ENCODE measurements around the gene GFER.

GFER gene

DNA sequence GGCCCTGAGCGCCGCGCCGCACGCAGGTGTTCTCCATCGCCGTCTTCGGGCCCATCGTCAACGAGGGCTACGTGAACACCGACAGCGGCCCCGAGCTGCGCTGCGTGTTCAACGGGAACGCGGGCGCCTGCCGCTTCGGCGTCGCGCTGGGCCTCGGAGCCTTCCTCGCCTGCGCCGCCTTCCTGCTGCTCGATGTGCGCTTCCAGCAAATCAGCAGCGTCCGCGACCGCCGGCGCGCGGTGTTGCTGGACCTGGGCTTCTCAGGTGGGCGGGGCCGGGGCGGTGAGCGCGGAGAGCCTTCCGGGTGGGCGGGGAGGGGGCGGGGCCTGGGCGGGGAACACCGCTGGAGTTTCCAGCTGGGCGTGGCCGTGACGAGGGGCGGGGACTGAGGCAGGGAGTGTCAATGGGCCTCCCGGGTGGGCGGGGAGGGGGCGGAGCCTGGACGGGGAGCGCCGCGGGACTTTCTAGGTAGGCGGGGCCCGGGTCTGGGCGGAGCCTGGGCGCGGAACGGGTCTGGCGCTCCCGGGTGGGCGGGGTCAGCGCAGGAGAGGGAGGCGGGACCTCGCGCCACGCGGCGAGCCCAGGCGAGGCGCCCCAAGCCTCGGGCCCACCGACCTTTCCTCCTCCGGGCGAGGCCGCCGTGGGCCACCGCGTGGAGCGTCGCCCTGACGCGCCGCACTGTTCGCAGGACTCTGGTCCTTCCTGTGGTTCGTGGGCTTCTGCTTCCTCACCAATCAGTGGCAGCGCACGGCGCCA, 8.1 kb downstream of the GFER start:
- no peak for FAIRE-seq

DNA sequence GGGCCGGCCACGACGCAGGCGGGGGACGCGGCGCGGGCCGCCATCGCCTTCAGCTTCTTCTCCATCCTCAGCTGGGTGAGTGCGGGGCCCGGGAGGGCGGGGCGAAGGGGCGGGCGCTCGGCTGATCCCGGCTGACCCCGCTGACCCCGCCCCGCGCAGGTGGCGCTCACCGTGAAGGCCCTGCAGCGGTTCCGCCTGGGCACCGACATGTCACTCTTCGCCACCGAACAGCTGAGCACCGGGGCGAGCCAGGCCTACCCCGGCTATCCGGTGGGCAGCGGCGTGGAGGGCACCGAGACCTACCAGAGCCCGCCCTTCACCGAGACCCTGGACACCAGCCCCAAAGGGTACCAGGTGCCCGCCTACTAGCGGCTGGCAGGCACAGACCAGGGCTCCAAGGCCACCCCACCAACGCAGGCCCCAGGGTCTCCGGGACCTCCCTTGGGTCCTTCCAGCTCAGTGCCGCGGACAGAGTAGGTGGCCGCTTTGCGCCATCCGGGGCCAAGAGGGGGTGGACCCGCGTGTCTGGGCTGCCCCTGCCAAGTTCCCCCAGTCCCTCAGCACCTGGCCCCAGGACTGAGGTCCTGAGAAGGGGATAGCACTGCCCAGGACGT, 8.8 kb downstream of the GFER start:
- no peak for FAIRE-seq

DNA sequence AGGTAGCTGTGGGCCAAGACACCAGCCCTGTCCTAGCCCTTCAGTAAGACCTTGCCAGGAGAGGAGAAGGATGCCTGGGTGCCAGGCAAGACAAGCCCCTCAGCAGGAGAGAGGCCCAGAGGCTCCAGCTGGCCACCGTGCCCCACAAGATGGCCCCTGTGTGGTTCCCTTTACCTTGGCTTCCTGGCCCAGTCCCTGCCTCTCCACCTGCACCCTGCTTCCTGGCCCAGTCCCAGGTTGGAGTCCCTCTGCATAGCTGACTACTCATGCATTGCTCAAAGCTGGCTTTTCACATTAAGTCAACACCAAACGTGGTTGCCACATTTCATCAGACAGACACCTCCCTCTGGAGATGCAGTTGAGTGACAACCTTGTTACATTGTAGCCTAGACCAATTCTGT, 9.7 kb downstream of the GFER start:
- FAIRE-seq = no peak

DNA sequence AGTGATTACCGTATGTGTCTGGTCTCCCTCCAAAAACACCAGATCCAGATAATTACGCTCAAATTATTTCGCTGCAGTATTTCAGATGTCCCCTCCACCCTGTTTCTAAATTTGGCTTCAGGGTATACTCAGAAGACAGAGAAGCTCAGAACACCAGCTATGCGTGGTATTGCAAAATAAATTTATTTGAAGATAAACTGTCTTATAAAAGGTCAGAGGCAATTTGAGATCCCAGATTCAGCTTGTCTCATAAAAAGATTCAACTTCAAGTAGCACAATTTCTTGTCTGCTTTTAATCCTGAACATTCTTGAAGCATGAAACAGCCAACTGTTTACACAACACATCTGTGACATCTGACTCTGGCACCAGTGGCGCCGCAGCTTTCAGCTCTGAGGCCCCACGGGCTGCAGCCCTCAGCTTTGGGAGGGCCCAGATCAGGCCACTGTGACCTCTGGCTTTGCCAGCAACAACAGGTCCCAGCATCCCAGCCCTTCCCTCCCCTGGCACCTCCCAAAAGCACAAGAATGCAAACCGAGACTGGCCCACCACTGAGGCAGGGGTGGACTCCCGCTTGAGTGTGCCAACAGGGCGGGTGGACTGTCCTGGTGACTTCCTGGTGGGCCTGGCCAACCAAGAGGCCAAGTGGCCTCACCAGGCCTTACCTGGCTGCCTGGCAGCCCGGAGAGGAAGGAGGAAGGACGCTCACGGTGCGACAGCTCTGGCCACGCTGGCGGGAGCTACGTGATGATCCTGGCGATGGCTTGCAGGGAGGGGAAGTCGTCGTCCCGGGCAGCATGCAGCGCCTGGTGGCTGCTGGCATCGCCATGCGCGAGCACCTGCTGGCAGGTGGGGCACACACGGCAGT, 13.7 kb downstream of the GFER start:
- no peak for FAIRE-seq

DNA sequence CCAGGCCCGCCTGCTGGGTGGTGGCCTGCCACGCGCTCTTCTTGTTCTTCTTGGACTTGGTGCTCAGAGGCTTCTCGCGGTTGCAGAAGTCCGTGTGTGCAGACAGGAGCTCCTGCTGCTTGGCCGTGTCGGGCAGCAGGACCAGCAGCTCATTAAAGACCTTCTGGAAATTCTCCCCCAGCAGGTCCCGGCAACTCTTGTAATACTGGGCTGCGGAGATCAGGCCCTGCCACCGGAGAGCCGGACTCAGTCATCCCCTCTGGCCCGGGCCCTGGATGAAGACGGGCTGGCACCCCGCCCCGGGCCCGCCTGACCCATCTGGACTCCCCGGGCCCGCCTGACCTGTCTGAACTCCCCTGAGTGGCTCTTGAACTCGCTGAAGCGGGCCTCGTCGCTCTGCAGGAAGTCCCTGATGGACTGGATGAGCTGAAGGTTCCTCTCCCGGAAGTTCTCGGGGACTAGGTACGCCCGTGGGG, 14.4 kb downstream of the GFER start:
- FAIRE-seq = no peak

DNA sequence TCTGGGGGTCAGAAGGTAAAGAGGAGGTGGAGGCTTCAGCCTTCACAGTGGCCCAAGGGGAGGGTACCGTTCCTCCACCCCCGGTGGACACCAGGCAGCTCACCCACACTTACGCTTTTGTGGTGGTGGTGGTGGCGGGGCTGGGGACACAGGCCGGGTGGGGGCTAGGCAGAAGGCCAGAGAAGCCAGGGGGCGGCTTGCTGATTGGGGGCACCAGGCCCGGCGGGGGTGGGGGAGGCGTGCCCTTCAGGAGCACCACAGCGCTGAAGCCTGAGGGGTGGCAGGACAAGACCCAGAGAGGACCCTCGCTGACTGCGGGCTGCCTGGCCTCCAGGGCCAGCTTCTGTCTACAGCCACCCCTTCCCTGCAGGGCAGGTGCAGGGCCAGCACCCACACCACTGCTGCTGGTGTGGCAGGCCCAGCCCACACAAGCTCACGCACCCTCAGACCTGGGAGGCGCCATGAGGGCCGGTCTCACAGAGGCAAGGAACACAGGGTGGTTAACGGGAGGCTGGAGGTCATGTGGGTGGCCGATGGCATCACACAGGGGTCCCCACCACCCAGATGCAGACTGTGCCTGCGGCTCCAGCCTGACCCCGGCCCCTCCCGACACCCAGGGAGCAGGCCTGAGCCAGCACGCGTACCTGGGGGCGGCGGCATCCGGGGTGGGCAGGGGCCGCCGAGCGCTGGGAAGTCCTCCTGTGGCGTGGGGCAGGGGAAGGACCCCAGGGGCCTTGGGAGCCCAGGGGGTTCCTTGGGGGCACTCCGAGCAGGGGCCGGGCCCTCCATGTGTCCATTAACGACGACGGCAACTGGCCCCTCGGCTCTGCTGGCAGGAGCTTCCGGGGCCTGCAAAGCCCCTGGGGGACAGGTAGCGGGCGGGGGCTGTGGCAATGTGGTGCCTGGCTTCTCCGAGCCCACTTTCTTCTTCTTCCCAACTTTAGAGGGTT, 15.1 kb downstream of the GFER start:
- FAIRE-seq = no peak

DNA sequence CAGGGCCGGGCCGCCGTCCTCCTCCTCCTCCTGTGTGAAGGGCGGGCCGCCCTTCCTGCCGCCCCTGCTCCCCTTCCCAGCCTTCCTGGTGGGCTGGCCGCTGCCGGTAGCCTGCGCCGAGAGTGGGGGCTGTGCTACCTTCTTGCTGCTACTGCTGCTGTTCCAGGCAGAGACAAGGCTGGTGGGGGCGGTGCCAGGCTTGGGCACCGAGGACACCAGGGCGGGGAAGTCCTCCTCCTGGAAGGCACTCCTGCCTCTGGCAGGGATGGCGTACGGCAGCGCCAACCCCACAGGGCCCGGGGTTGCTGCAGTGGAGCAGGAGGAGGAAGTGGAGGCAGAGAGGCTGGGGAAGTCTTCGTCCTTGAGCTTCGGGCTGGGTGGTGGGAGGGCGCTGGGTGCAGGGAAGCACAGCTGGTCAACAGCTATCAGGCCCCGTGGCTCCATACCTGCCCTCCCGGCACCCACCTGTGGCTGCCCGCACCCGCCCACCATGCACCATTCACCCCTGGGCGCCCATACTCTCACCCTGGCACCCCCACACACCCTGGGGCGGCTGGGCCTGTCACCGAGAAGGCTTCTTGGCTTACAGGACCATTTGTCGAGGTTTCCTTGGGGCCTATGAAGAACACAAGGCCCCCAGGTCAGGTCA, 16.0 kb downstream of the GFER start:
- no peak for FAIRE-seq

DNA sequence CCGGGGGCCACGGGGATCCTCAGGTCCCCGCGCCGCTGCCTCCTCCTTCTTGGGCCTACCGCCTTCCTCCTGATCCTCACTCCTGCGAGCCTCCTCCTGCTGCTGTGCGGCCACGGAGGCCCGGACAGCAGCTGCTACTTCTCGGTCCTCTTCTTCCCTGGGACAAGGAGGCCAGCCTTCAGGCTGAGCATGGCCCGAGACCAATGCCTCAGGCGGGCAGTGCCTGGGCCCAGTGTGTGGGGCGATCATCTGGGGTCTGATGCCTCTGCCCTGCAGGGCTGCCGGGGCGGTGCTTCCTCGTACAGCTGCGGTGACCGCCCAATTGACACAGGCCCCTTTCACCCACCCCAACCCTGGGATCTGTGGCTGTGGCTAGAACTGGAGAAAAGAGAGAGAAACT, 17.0 kb downstream of the GFER start:
- no peak for FAIRE-seq

DNA sequence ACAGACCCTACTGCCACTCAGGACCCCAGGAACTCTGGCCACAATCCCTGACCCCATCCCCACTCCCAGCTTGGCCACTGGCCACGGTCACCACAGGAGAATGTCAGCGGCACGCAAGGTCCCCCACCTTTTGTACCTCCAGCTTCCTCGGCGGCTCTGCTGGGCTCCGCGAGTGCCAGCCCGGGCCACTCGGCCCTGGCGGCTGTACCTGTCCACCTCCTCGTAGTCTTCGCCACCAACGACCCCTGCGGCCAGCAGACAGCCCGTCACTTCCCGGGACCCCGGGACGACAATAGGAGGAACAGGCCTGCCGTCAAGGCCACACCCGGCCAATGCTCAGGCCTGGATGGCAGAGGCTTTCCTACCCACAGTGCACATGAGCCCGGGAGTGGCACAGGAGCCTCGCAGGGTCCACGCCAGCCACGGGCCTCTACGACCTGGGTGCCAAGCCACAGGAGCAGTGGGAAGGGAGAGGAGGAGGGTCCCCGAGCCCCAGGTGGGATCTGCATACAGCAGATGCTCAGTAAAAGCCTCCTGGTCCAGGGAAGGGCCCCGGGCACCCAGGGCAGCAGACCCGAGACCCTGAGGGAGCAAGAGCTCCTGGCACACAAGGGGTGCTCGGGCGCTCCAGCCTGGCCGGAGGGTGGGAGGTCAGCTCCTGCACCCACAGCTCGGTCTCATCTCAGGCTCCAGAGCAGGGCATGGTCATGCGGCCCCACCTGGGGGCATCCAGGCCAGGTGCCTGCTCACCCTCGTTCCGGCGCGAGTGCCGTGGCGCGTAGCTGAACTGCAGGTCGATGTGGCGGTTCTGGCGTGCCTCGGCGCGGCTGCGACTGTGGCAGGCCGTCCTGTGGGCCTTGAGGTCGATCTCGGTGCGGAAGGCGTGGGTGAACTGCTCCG, 17.7 kb downstream of the GFER start:
- no peak for FAIRE-seq

DNA sequence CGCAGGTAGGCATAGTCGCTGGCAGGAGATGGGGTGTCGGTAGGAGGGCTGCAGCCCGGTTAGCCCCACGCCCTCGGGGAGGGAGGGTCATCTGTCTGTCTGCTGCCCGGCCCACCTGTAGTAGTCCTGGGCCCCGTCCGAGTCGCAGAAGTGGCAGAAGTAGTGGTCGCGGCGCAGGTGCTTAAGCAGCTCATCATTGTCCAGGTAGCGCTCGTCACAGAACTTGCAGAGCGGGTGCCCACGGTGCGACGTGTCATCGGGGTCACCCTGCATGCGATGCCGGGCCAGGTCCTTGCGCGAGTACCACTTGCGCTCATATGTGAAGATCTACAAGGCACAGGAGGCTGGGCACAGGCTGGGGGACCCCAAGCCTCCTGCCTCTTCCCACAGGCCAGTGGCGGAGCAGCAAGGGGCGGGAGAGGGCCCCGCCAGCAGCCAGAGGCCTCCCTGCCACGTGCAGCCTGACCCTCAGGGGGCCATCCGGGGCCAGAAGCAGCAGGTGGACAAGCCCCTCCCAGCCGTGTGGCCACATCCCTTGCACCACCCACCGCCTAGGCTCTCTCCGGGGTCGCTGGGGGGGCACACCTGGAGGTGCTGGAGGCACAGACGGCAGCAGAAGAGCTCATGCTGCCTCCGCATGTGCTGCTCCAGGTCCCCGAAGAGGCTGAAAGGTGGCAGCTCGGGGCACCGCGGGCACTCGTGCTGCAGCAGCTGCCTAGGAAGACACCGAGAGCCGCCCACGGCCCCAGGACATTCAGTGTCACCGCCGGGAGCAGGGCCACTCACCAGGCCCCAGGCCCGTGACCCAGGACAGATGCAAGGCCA, 18.6 kb downstream of the GFER start:
- no peak for FAIRE-seq

DNA sequence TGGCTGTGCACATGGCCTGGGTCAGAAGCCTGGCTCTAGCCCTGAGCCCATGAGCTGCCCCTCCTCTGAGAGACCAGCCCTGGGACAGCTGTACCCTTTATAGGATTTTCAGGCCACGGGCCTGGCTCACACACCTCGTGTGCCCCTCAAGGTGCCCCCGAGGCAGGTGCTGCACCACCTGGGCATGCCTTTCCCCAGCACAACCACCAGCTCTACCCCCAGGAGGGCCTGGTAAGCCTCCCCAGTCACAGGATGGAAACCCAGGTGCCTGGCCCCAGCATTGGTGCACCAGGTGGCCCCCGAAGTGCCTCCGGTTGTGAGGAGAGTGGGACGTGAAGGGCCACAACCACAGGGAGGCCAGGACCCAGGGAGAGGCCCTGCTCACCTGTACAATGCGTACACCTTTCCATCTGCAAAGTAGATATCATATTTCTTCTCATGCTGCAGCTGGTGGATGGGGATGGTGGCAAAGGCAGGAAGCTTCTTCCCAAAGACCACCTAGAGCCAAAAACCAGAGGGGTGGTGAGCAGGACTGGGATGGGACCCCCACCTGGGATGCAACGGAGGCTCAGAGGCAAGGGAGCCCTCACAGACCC, 19.3 kb downstream of the GFER start:
- no peak for FAIRE-seq

DNA sequence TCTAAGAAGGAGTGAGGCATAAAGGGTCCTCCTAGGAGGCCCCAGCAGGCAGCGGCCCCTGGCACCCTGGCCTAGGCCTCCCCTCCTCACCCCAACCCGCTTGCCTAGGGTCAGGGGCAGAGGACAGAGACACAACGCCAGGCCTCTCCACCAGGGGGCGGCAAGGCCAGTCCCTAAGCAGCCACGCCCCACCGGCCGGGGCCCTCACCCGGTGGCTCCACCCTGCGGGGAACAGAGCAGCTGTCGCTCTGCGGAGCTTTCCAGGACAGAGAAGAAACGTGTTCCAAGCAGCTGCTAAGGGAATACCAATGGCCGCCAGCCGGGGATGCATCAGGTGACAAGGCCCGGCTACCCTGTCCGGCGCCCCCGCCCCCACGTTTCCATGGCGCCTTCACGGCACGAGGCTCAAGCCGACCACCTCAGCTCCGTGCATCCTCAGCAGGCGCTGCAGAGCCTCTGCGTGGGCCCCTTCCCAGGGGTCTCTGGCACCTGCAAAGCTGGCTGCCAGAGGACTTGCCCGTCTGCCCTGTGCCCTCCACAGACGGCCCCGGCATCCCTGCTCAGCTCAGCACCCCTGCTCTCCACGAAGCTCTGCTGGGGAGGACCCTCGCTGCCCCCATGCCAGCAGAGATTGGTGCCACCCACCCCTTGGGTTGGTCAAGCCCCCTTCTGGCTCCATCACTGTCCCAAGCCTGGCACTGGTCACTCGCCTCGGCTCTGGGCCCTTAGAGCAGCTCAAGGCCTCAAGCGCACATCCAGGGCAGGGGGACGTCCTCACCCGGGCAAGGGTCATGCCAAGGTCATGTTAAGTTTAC, 20.0 kb downstream of the GFER start:
- FAIRE-seq = no peak

DNA sequence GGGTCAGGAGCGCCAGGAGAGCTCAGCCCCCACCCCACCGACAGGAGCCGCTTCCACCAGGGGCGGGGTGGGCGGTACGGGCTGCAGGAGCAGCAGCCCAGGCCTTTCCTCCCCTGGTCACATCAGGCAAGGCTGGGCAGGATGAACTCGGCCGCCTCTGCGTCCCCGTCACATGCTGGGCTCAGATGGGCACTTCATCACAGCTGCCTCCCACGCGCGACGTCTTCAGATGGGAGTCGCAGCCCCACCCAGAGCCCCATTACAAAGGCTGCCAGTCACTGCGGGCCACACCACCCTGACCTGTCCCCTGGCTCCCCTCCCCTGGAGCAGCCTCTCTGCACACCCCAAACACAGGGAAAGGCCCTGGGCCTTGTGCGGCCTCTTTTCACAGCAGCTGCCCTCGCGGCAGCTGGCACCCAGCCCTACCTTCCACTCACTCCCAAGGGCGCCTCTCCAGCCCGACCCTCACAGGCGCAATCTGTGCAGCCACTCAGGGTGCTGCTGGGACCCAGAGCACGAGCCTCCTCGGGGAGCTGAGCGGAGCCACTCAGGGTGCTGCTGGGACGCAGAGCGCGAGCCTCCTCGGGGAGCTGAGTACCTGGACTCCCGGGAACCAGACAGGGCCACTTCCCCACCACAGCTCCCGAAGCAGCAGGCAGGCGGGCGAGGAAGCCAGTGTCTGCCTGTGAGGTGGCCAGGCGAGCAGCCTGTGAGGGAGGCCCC, 21.0 kb downstream of the GFER start:
- FAIRE-seq = no peak

DNA sequence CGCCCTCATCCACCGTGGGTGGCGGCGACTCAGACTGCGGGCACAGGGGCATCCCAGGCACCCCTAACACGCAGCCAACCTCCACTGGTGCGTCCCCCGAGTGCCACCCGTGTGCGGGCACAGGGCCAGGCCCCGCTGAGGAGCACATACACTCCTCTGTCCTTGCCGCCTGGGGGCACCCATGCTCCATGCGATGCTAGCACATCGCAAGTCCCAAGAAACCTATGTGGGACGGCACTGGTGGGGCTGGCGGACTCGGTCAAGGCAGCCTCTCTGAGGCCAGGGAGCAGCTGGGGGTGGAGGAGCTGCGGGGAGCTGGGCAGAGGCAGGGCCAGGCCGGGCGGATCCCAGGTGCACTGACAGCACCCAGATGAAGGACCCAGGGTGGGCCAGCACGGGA, 21.7 kb downstream of the GFER start:
- no peak for FAIRE-seq

DNA sequence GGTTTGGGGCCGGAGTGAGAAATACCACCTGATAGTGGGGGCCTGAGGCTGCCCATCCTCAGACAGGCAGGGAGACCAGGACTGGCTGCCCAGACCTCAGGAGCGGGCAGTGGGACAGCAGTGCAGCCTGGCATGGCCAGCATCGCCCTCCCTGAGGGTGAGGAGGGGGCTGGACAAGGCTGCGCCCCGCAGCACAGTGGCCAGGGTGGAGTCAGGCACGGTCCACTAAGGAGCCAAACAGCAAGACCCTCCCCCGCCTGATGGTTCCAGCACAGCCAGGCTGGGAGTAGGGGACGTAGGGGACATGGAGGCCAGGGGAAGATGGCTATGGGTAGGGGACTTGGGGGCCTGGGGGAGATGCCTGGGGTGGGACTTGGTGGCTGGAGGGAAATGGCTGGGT, 22.3 kb downstream of the GFER start:
- FAIRE-seq = no peak

DNA sequence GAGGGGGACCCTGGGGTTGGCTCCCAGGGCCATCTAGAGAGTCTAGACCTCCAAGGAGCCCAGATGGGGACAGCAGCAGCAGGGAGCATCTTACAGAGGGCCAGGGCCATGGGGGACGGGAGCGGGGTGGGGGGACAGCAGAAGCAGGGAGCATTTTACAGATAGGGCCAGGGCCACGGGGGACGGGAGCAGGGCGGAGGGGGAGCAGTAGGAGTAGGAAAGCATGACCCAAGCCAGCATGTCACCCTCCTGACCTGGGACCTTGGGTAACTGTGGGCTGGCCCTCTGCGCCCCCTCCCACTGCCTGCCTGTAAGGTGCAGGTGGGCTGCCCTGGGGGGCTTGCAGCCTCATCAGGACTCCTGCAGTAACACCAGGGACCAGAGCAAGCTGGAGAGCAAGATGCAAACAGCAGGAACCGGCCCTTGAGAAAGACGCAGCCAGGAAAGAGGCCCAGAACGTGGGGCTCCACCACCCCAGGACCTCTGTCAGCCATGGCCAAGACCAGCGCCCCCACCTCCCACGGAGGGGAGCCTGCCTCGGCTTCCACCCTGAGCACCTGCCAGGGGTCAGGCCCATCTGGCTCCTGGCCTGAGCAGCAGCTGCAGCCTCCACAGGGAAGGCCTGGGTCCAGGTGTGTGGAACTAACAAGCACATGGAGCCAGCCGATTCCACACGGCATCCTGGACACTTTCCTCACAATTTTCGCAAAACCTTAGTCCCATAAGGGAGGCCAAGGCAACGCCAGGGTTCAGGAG, 23.3 kb downstream of the GFER start:
- FAIRE-seq = no peak

DNA sequence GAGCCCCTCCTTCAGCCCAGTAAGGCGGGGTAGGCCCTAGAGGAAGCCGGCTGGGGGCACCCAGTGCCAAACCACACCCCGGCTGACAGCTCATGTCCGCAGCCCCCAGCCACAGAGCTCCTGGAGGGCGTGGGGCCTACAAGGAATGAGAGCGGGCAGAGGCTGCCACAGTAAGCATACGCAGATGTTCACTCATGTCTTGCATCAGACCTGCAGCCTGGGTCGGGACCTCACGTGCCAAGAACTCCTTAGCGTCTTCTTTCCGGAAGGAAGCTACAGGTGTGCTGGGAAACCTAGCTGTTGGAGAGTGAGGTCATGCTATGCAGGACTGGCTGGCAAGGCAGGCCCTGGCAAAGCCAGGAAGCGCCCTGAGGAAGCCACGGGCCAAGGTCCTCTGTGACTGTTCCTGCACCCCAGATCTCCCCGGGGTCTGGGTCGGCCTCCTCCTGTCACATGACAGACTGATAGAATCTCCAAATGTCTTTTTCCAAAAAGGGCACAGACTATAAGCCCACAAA, 24.1 kb downstream of the GFER start:
- FAIRE-seq = no peak

Data from islet of Langerhans (tissue), 1 donor.